ENCODE data around the gene ITGAE.

GRCh38 chr17:3846437-3847164 is 45.6 kb upstream of the ITGAE start:
- TF ChIP-seq, protein P1, sequence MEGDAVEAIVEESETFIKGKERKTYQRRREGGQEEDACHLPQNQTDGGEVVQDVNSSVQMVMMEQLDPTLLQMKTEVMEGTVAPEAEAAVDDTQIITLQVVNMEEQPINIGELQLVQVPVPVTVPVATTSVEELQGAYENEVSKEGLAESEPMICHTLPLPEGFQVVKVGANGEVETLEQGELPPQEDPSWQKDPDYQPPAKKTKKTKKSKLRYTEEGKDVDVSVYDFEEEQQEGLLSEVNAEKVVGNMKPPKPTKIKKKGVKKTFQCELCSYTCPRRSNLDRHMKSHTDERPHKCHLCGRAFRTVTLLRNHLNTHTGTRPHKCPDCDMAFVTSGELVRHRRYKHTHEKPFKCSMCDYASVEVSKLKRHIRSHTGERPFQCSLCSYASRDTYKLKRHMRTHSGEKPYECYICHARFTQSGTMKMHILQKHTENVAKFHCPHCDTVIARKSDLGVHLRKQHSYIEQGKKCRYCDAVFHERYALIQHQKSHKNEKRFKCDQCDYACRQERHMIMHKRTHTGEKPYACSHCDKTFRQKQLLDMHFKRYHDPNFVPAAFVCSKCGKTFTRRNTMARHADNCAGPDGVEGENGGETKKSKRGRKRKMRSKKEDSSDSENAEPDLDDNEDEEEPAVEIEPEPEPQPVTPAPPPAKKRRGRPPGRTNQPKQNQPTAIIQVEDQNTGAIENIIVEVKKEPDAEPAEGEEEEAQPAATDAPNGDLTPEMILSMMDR (IDR thresholded peaks at IDR 0.05), result no peak; the same call in 1 of the 2 replicates
- TF ChIP-seq TCF7L2 (IDR thresholded peaks at IDR 0.05; ENCODE audit: low read depth, low read length), result no peak

All from Panc1 (cell line).